Osteocyte (in vitro differentiated cells): ENCODE data around the gene PTGFR. TPM values are rescaled to one million over a fixed set of nuclear protein-coding genes. Genes with fewer than 3 reads are reported as not detected.

Experiments
- DNase-seq: peaks from one replicate; pipeline ENCODE4 v3.0.0; 2021; ENCODE audit warnings: mixed read lengths; ENCODE audit not compliant: unreplicated experiment; ENCODE audit errors: extremely low spot score
- H3K27ac Mint-ChIP-seq: one replicate; pipeline ENCODE4 v1.8.0; 2021; ENCODE audit warnings: mild to moderate bottlenecking, mixed read lengths; ENCODE audit not compliant: unreplicated experiment
- H3K27me3 Mint-ChIP-seq: one replicate; pipeline ENCODE4 v1.8.0; 2021; ENCODE audit warnings: mixed read lengths; ENCODE audit not compliant: unreplicated experiment
- H3K36me3 Mint-ChIP-seq: one replicate; pipeline ENCODE4 v1.8.0; 2021; ENCODE audit warnings: mixed read lengths; ENCODE audit not compliant: unreplicated experiment
- H3K4me1 Mint-ChIP-seq: one replicate; pipeline ENCODE4 v1.8.0; 2021; ENCODE audit warnings: mixed read lengths; ENCODE audit not compliant: unreplicated experiment
- H3K4me3 Mint-ChIP-seq: one replicate; pipeline ENCODE4 v1.8.0; 2021; ENCODE audit warnings: mild to moderate bottlenecking, moderate library complexity, mixed read lengths; ENCODE audit not compliant: unreplicated experiment
- H3K9me3 Mint-ChIP-seq: one replicate; pipeline ENCODE4 v1.8.0; 2021; ENCODE audit warnings: mixed read lengths; ENCODE audit not compliant: unreplicated experiment
- total RNA-seq: library from RNA; stranded (reverse); gene quantifications from 2 replicates; pipeline ENCODE4 v1.2.1, GENCODE V29; 2021
- TF ChIP-seq, protein P1 (sequence below): fragments of 200-600 bp; sonication (generic); IDR thresholded peaks from 2 replicates; pipeline ENCODE4 v1.5.0; 2021; ENCODE audit warnings: antibody characterized with exemption, mild to moderate bottlenecking, moderate library complexity

The PTGFR gene
- total RNA-seq, 1 donor from 2014 or later, result 2.5 TPM

DNA sequence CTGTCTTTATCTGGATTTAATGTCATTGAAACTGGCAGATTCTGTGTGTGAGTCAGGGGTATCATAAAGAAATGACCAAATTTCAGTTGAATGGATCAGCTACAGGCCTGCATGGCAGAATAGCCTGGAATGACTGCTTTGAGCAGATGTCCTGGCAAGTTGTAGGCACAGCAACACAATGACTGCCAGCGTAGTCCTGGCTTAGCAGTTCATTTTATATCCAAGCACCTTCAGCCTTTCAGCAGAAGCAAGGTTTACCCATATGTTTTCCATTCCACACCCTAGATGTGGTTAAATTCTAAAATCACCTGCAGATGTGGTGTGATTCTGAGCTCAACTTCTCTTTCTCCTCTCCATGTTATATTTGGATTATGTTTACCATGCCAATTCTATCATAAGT, 22.3 kb upstream of the PTGFR start:
- H3K4me3 Mint-ChIP-seq, result no peak overlapping the region
- DNase-seq, result no peak
- peaks cover 12% of the 10 kb centered on the region for H3K4me1 Mint-ChIP-seq
- peaks cover 4% of the 10 kb centered on the region for H3K27me3 Mint-ChIP-seq
- peaks cover 4% of the 10 kb centered on the region for H3K9me3 Mint-ChIP-seq
- H3K36me3 Mint-ChIP-seq, result no peaks in the 10 kb centered on the region
- no peak overlapping the region for H3K27ac Mint-ChIP-seq
- TF ChIP-seq, protein P1, sequence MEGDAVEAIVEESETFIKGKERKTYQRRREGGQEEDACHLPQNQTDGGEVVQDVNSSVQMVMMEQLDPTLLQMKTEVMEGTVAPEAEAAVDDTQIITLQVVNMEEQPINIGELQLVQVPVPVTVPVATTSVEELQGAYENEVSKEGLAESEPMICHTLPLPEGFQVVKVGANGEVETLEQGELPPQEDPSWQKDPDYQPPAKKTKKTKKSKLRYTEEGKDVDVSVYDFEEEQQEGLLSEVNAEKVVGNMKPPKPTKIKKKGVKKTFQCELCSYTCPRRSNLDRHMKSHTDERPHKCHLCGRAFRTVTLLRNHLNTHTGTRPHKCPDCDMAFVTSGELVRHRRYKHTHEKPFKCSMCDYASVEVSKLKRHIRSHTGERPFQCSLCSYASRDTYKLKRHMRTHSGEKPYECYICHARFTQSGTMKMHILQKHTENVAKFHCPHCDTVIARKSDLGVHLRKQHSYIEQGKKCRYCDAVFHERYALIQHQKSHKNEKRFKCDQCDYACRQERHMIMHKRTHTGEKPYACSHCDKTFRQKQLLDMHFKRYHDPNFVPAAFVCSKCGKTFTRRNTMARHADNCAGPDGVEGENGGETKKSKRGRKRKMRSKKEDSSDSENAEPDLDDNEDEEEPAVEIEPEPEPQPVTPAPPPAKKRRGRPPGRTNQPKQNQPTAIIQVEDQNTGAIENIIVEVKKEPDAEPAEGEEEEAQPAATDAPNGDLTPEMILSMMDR, result no peak

DNA sequence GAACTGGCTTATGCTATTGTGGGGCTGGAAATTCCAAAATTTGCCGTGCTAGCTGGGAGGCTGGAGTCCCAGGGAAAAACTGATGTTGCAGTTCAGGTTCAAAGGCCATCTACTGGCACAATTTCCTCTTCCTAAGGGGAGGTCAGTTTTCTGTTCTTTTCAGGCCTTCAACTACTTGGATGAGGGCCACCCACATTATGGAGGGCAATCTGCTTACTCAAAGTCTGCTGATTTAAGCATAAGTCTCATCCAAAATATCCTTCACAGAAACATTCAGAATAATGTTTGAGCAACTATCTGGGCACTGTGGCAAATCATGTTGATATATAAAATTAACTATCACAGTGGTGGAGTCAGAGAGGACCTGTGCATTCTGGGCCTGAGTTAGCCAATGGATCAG, 21.2 kb upstream of the PTGFR start:
- TF ChIP-seq, protein P1, result no peak
- no peak overlapping the region for H3K4me3 Mint-ChIP-seq
- H3K4me1 Mint-ChIP-seq, result peaks cover 17% of the 10 kb centered on the region
- no peak overlapping the region for H3K27ac Mint-ChIP-seq
- peaks cover 4% of the 10 kb centered on the region for H3K27me3 Mint-ChIP-seq
- no peak for DNase-seq
- H3K9me3 Mint-ChIP-seq, result peaks cover 4% of the 10 kb centered on the region
- no peaks in the 10 kb centered on the region for H3K36me3 Mint-ChIP-seq

DNA sequence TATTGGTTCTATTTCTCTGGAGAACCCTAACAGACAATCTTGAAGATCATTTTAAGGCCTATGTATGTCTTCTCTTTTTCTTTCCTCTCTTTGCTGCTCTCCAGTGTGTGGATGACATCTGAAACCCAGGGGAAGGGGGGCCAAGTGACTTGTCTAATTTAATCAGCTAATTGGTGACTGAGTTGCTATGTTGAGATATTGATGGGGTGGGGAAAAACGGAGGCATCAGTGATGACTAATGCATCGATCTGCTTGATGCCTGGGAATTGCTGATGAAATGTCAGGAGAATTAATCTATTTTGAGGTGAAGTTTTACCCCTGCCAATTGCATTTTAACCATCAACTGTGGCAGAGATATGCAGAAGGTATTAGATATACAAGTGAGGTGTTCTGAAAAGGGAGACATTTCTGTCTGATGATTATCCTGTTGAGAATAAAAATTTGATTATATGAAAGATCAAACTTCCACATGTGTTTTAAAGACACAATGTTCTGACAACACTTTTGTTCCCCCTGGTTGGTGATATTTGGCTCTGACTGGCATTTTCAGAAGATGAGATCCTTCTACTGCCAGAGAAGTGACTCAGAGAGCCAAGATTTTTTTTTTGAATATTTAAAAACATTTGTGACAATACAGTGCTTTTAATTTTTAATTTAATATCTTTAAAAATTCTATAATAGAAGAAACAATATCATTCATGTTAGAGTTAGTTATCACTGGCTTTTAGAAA, 18.7 kb upstream of the PTGFR start:
- peaks cover 11% of the 10 kb centered on the region for H3K27me3 Mint-ChIP-seq
- DNase-seq, result no peak
- no peaks in the 10 kb centered on the region for H3K36me3 Mint-ChIP-seq
- H3K4me3 Mint-ChIP-seq, result no peak overlapping the region
- peaks cover 24% of the 10 kb centered on the region for H3K4me1 Mint-ChIP-seq
- TF ChIP-seq, protein P1, result no peak
- no peak overlapping the region for H3K27ac Mint-ChIP-seq
- no peaks in the 10 kb centered on the region for H3K9me3 Mint-ChIP-seq

DNA sequence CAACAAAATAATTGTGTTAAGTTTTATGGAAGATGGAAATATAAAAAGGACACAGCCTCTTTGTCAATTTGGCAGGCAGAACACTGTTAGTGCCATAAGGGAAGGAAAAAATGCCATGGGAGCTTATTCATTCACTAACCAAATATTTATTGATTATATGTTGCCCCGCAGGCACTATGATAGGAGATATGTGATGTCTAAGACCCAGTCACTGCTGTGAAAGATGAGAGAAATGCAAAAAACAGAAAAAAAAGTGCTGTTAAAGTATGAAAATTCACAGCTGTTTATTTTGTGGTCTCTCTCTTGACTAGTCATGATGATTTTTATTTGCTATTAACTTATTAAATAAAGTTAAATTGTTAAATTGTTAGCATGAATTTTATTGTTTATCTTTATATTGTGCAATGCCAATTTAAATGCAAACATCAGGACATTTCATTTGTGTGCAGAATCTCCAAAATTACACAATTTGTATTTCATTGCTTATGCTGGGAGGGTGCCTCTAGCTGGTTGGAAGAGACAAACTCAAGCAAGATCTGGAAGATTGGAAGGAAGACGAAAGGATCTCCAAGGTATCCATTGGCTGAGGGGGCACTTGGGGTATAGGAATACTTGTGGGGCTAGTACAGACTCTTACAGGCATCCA, 17.8 kb upstream of the PTGFR start:
- Mint-ChIP-seq H3K27ac (no peak overlapping the region), H3K36me3 (no peaks in the 10 kb centered on the region), H3K4me1 (peaks cover 24% of the 10 kb centered on the region), H3K27me3 (peaks cover 13% of the 10 kb centered on the region), H3K9me3 (no peaks in the 10 kb centered on the region), H3K4me3 (no peak overlapping the region)
- TF ChIP-seq, protein P1, result no peak
- no peak for DNase-seq

DNA sequence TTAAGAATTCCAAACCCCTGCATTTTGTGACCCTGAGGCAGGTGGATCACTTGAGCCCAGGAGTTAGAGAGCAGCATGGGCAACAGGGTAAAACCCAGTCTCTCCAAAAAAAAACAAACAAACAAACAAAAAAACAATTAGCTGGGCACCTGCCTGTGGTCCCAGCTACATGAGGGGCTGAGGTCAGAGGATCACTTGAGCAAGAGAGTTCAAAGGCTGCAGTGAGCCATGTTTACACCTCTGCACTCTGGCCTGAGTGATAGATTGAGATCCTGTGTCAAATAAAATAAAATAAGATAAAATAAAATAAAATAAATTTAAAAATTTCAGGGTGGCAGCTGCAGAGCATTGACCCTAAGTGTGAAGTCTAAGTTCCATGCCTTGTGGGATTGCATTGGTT, 16.7 kb upstream of the PTGFR start:
- peaks cover 20% of the 10 kb centered on the region for H3K27me3 Mint-ChIP-seq
- no peak overlapping the region for H3K4me3 Mint-ChIP-seq
- TF ChIP-seq, protein P1, result no peak
- H3K4me1 Mint-ChIP-seq, result peaks cover 24% of the 10 kb centered on the region
- H3K36me3 Mint-ChIP-seq, result no peaks in the 10 kb centered on the region
- no peak for DNase-seq
- H3K27ac Mint-ChIP-seq, result no peak overlapping the region
- H3K9me3 Mint-ChIP-seq, result no peaks in the 10 kb centered on the region
